ENCODE results near the gene SFMBT1. TPM values are rescaled to one million over a fixed set of nuclear protein-coding genes. Genes with fewer than 3 reads are reported as not detected.

SFMBT1 gene
- total RNA-seq, 1 experiment from 2014 or later = 14.3 TPM

DNA sequence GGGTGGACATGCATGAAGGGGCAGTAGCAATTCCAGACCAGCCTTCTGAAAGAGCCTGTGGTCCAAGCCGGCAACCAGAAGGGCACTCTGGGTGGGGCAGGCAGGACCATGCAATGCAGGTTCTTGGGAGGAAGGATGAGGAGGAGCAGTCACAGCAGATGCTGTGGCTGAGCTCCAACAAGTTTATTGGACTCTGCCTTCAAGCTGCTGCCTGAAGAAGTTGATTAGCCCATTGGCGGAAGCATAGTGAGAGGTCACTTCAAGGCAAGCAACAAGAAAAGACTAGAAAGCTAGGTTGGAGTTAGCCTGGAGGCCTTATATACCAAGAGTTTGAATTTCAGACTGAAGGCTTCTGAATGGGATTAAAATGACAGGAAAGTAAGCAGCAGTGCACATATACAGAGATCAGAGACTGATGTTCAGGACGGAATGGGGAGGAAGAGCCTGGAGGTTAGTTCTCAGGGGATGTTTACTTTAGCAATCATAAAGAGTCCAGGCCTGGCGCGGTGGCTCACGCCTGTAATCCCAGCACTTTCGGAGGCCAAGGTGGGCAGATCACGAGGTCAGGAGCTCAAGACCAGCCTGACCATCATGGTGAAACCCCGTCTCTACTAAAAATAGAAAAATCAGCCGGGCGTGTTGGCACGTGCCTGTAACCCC, 39.9 kb downstream of the SFMBT1 start:
- Histone ChIP-seq H3K9me3 (ENCODE audit: insufficient read depth, low read depth) (no peaks in the 10 kb centered on the region), H3K36me3 (ENCODE audit: low read depth) (no peaks in the 10 kb centered on the region), H3K27me3 (ENCODE audit: insufficient read depth, low read depth) (no peaks in the 10 kb centered on the region), H2AFZ (no peak overlapping the region), H3K9me2 (ENCODE audit: insufficient read depth) (no peaks in the 10 kb centered on the region), H3K4me3 (no peak overlapping the region), H3F3A (ENCODE audit: insufficient read depth, low read depth) (no peaks in the 10 kb centered on the region), H3K27ac (no peak overlapping the region), H3K4me1 (replicated peaks; ENCODE audit: insufficient read depth) (no peaks in the 10 kb centered on the region), H3K4me2 (no peak overlapping the region), H4K20me1 (ENCODE audit: insufficient read depth) (no peaks in the 10 kb centered on the region), H3K79me2 (ENCODE audit: low read depth) (no peaks in the 10 kb centered on the region)
- ChIA-PET POLR2A (ENCODE audit: unreplicated experiment) (no interaction called here), CTCF (no interaction called here)
- BruUV-seq (replicated peaks) = no TSS peak
- no peak for DNase-seq
- TF ChIP-seq EZH2 (IDR thresholded peaks at IDR 0.05; ENCODE audit: low read depth) = no peak
- TF ChIP-seq, protein P1, sequence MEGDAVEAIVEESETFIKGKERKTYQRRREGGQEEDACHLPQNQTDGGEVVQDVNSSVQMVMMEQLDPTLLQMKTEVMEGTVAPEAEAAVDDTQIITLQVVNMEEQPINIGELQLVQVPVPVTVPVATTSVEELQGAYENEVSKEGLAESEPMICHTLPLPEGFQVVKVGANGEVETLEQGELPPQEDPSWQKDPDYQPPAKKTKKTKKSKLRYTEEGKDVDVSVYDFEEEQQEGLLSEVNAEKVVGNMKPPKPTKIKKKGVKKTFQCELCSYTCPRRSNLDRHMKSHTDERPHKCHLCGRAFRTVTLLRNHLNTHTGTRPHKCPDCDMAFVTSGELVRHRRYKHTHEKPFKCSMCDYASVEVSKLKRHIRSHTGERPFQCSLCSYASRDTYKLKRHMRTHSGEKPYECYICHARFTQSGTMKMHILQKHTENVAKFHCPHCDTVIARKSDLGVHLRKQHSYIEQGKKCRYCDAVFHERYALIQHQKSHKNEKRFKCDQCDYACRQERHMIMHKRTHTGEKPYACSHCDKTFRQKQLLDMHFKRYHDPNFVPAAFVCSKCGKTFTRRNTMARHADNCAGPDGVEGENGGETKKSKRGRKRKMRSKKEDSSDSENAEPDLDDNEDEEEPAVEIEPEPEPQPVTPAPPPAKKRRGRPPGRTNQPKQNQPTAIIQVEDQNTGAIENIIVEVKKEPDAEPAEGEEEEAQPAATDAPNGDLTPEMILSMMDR (conservative IDR thresholded peaks at IDR 0.05) = no peak
- intact Hi-C loops (cut with micrococcal nuclease; ENCODE audit: unreplicated experiment) = no loop called here

- Histone ChIP-seq H3K27me3 (ENCODE audit: insufficient read depth, low read depth) (no peaks in the 10 kb centered on the region), H2AFZ (no peak overlapping the region), H3K36me3 (ENCODE audit: low read depth) (no peaks in the 10 kb centered on the region), H3K4me2 (no peak overlapping the region), H3K27ac (no peak overlapping the region), H3F3A (ENCODE audit: insufficient read depth, low read depth) (no peaks in the 10 kb centered on the region), H3K9me3 (ENCODE audit: insufficient read depth, low read depth) (no peaks in the 10 kb centered on the region), H3K9me2 (ENCODE audit: insufficient read depth) (no peaks in the 10 kb centered on the region), H3K4me1 (replicated peaks; ENCODE audit: insufficient read depth) (no peaks in the 10 kb centered on the region), H3K4me3 (no peak overlapping the region), H4K20me1 (ENCODE audit: insufficient read depth) (no peaks in the 10 kb centered on the region), H3K79me2 (ENCODE audit: low read depth) (no peaks in the 10 kb centered on the region)
- no peak for DNase-seq
- intact Hi-C loops (cut with micrococcal nuclease; ENCODE audit: unreplicated experiment) = no loop called here
- CTCF ChIA-PET = interaction anchor here (0.6 kb wide), 1 partner anchor 235 kb away, joined by 3 read pairs; the partner anchor contains the start of gene NEK4
- no peak for TF ChIP-seq EZH2 (IDR thresholded peaks at IDR 0.05; ENCODE audit: low read depth)
- TF ChIP-seq, protein P1 (conservative IDR thresholded peaks at IDR 0.05) = no peak
- BruUV-seq (replicated peaks) = no TSS peak
- POLR2A ChIA-PET (ENCODE audit: unreplicated experiment) = no interaction called here
Observed at GRCh38 chr3:53005338-53005737, 40.5 kb downstream of the SFMBT1 start.

GRCh38 chr3:53003320-53003719, 42.6 kb downstream of the SFMBT1 start:
- H3K27ac ChIP-seq = no peak overlapping the region
- POLR2A ChIA-PET (ENCODE audit: unreplicated experiment) = interaction anchor here (0.6 to 0.7 kb wide), 2 partner anchors 19 to 106 kb away, joined by 3 to 8 read pairs; no protein-coding TSS in a partner anchor
- BruUV-seq (replicated peaks) = no TSS peak
- no peaks in the 10 kb centered on the region for H3K9me3 ChIP-seq (ENCODE audit: insufficient read depth, low read depth)
- H3K4me2 ChIP-seq = no peak overlapping the region
- no peaks in the 10 kb centered on the region for H3K79me2 ChIP-seq (ENCODE audit: low read depth)
- intact Hi-C loops (cut with micrococcal nuclease; ENCODE audit: unreplicated experiment) = no loop called here
- no peaks in the 10 kb centered on the region for H3K36me3 ChIP-seq (ENCODE audit: low read depth)
- no peak for DNase-seq
- no peak overlapping the region for H2AFZ ChIP-seq
- no peaks in the 10 kb centered on the region for H3F3A ChIP-seq (ENCODE audit: insufficient read depth, low read depth)
- no peaks in the 10 kb centered on the region for H4K20me1 ChIP-seq (ENCODE audit: insufficient read depth)
- no peaks in the 10 kb centered on the region for H3K9me2 ChIP-seq (ENCODE audit: insufficient read depth)
- H3K4me1 ChIP-seq (replicated peaks; ENCODE audit: insufficient read depth) = no peaks in the 10 kb centered on the region
- no peaks in the 10 kb centered on the region for H3K27me3 ChIP-seq (ENCODE audit: insufficient read depth, low read depth)
- no peak for TF ChIP-seq EZH2 (IDR thresholded peaks at IDR 0.05; ENCODE audit: low read depth)
- TF ChIP-seq, protein P1 (conservative IDR thresholded peaks at IDR 0.05) = no peak
- no peak overlapping the region for H3K4me3 ChIP-seq
- CTCF ChIA-PET = no interaction called here

Data from PC-9 (cell line).